Suprapubic skin (tissue), 4 donors: ENCODE measurements around the gene RPS6KC1. TPM values are rescaled to one million over a fixed set of nuclear protein-coding genes. Genes with fewer than 3 reads are reported as not detected.

ENCODE experiments used
- DNase-seq, 2 donors: peaks; one replicate each; pipeline ENCODE4 v3.0.0-alpha.2; 2019; ENCODE audit warnings: low spot score in 2 of 2
- H3K27ac ChIP-seq: fragments of 200-600 bp; sonication (generic); one replicate; pipeline ENCODE4 v1.5.1; 2019
- H3K27me3 ChIP-seq: fragments of 200-600 bp; sonication (generic); one replicate; pipeline ENCODE4 v1.5.1; 2019
- H3K36me3 ChIP-seq: fragments of 200-600 bp; sonication (generic); one replicate; pipeline ENCODE4 v1.5.1; 2019
- H3K4me1 ChIP-seq: fragments of 200-600 bp; sonication (generic); one replicate; pipeline ENCODE4 v1.5.1; 2019
- H3K4me3 ChIP-seq: fragments of 200-600 bp; sonication (generic); one replicate; pipeline ENCODE4 v1.5.1; 2019; ENCODE audit warnings: mild to moderate bottlenecking
- H3K9me3 ChIP-seq: fragments of 200-600 bp; sonication (generic); one replicate; pipeline ENCODE4 v1.5.1; 2019
- CTCF ChIP-seq, 2 donors: fragments of 200-600 bp in 1 of 2; fragments of 450-650 bp in 1 of 2; sonication (generic) in 1 of 2; IDR thresholded peaks; one replicate each; pipeline ENCODE4 v1.5.1; 2016 to 2019; ENCODE audit warnings: antibody characterized with exemption in 2 of 2, mild to moderate bottlenecking in 1 of 2, moderate library complexity in 1 of 2
- EP300 ChIP-seq: sonication (generic); formaldehyde crosslinking; IDR thresholded peaks from one replicate; pipeline ENCODE4 v1.6.1; 2017; ENCODE audit warnings: antibody characterized with exemption
- POLR2A ChIP-seq, 2 donors: fragments of 450-650 bp; IDR thresholded peaks; one replicate each; pipeline ENCODE4 v1.6.1; 2017; ENCODE audit warnings: antibody characterized with exemption in 2 of 2, mild to moderate bottlenecking in 2 of 2, moderate library complexity in 2 of 2
- POLR2AphosphoS5 ChIP-seq, 3 donors: sonication (generic); formaldehyde crosslinking; IDR thresholded peaks; one replicate each; pipeline ENCODE4 v1.6.1; 2017; ENCODE audit warnings: antibody characterized with exemption in 3 of 3
- WGBS: methylation state at CpG from one replicate; pipeline ENCODE4 v1.1.5; 2018; 5-methylcytosine and 5-hydroxymethylcytosine counted together
- total RNA-seq, 4 donors: library from RNA; depleted of rRNA; stranded (reverse); fragments of >200 nt; gene quantifications; one replicate each; pipeline ENCODE4 v1.1.0, GENCODE V29; 2016

The RPS6KC1 gene
- total RNA-seq: 10 to 100 TPM in 3 of 4 donors, 1 to 10 TPM in 1; 9.3 to 18.3 (median 14.2) TPM

GRCh38 chr1:213051127-213051880 lies at the start of gene RPS6KC1:
TSS of gene RPS6KC1 (plus strand) at chr1:213051241. CDS start at chr1:213051405, 164 bp downstream.
- DNase-seq: peak; percentile 86 to 88

GRCh38 chr1:213003256-213003655 lies 47.8 kb upstream of the RPS6KC1 start:
- TF ChIP-seq POLR2A (IDR thresholded peaks at IDR 0.05) (no peak), POLR2AphosphoS5 (IDR thresholded peaks at IDR 0.05) (no peak), CTCF (IDR thresholded peaks at IDR 0.05) (no peak), EP300 (no peak)
- no peak for DNase-seq
- Histone ChIP-seq H3K9me3 (no peaks in the 10 kb centered on the region), H3K4me1 (no peaks in the 10 kb centered on the region), H3K36me3 (peaks cover 74% of the 10 kb centered on the region), H3K27ac (no peak overlapping the region), H3K27me3 (no peaks in the 10 kb centered on the region), H3K4me3 (no peak overlapping the region)
- WGBS: 81% methylated on average over 3 of the region's 3 CpGs

More at GRCh38 chr1:213051127-213051880, at the start of gene RPS6KC1:
- TF ChIP-seq POLR2A (IDR thresholded peaks at IDR 0.05) (no peak), CTCF (IDR thresholded peaks at IDR 0.05) (no peak), POLR2AphosphoS5 (IDR thresholded peaks at IDR 0.05) (peak in 2 of 3 donors; percentile 6 to 43), EP300 (no peak)
- Histone ChIP-seq H3K27me3 (peaks cover 31% of the 10 kb centered on the region), H3K36me3 (no peaks in the 10 kb centered on the region), H3K27ac (peak within 1 kb of the TSS; percentile 63), H3K9me3 (no peaks in the 10 kb centered on the region), H3K4me3 (peak within 1 kb of the TSS; percentile 79), H3K4me1 (peaks cover 18% of the 10 kb centered on the region)
- 0% methylated on average over 15 of the region's 42 CpGs for WGBS

- H3K27me3 ChIP-seq: no peaks in the 10 kb centered on the region
- no peaks in the 10 kb centered on the region for H3K9me3 ChIP-seq
- no peak overlapping the region for H3K4me3 ChIP-seq
- no peak overlapping the region for H3K27ac ChIP-seq
- TF ChIP-seq POLR2AphosphoS5 (IDR thresholded peaks at IDR 0.05): no peak
- no peak for TF ChIP-seq CTCF (IDR thresholded peaks at IDR 0.05)
- TF ChIP-seq EP300: no peak
- TF ChIP-seq POLR2A (IDR thresholded peaks at IDR 0.05): no peak
- H3K36me3 ChIP-seq: peaks cover 34% of the 10 kb centered on the region
- WGBS: 96% methylated on average over 2 of the region's 2 CpGs
- DNase-seq: no peak
- H3K4me1 ChIP-seq: no peaks in the 10 kb centered on the region
These were observed 42.5 kb upstream of the RPS6KC1 start for GRCh38 chr1:213008564-213008963.

GRCh38 chr1:213014642-213015041 lies 36.4 kb upstream of the RPS6KC1 start:
- Histone ChIP-seq H3K4me3 (peak overlapping the region; percentile 70), H3K27me3 (no peaks in the 10 kb centered on the region), H3K27ac (peak overlapping the region; percentile 88), H3K36me3 (no peaks in the 10 kb centered on the region), H3K9me3 (no peaks in the 10 kb centered on the region), H3K4me1 (peaks cover 10% of the 10 kb centered on the region)
- TF ChIP-seq POLR2A (IDR thresholded peaks at IDR 0.05) (no peak), POLR2AphosphoS5 (IDR thresholded peaks at IDR 0.05) (no peak), EP300 (no peak), CTCF (IDR thresholded peaks at IDR 0.05) (no peak)
- WGBS: 10% methylated on average over 7 of the region's 7 CpGs
- no peak for DNase-seq
